ENCODE data around the gene SFXN3.

The SFXN3 gene

GRCh38 chr10:101069441-101069840, 38.4 kb downstream of the SFXN3 start:
- no peak overlapping the region for H3K4me3 ChIP-seq (ENCODE audit: extremely low read depth, insufficient read depth, low read length, poor library complexity, severe bottlenecking)
- no peak overlapping the region for H3K27ac ChIP-seq (ENCODE audit: low read depth, low read length, severe bottlenecking)
- 62 to 88% methylated on average over 4 to 5 of the region's 5 CpGs for WGBS, 2 experiments (ENCODE audit: insufficient coverage in 2 of 2)
- no peaks in the 10 kb centered on the region for H3K36me3 ChIP-seq (ENCODE audit: control insufficient read depth, insufficient read depth, low read length)
- H3K9me3 ChIP-seq (ENCODE audit: control insufficient read depth, low read length), result no peaks in the 10 kb centered on the region
- peaks cover 9% of the 10 kb centered on the region for H3K4me1 ChIP-seq (ENCODE audit: control insufficient read depth, insufficient read depth, low read length, poor library complexity, severe bottlenecking)

GRCh38 chr10:101070098-101070497, 39.1 kb downstream of the SFXN3 start:
- H3K4me1 ChIP-seq (ENCODE audit: control insufficient read depth, insufficient read depth, low read length, poor library complexity, severe bottlenecking), result peaks cover 9% of the 10 kb centered on the region
- no peaks in the 10 kb centered on the region for H3K36me3 ChIP-seq (ENCODE audit: control insufficient read depth, insufficient read depth, low read length)
- H3K9me3 ChIP-seq (ENCODE audit: control insufficient read depth, low read length), result no peaks in the 10 kb centered on the region
- no peak overlapping the region for H3K4me3 ChIP-seq (ENCODE audit: extremely low read depth, insufficient read depth, low read length, poor library complexity, severe bottlenecking)
- no peak overlapping the region for H3K27ac ChIP-seq (ENCODE audit: low read depth, low read length, severe bottlenecking)
- WGBS, 2 experiments (ENCODE audit: insufficient coverage in 2 of 2), result 67 to 93% methylated on average over 1 to 2 of the region's 3 CpGs

DNA sequence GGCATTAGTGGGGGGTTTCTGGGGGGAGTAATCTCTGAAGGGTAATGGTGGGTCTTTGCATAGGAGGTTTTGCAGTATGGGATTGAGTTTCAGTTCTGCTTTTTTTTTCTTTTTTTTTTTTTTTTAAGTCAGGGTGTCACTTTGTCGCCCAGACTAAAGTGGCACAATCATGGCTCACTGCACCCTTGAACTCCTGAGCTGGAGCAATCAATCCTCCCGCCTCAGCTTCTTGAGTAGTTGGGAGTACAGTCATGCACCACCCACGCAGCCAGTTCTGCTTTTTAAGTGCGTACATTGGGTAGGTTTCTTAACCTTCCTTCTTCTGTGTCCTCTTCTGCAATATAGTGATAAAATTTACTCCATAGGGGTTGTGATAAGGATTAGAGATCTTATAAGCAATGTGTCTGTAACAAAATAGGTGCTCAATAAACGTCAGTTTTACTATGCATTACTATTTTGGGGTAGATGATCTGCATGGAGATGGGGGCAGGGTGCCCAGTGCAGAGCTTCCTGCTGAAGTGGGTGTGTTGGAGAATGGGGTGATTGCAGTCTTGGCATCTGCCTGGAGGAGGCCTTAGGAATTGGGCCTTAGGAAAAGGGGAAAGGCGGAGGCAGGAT, 40.3 kb downstream of the SFXN3 start:
- WGBS, 2 experiments (ENCODE audit: insufficient coverage in 2 of 2), result 93 to 94% methylated on average over 2 to 5 of the region's 6 CpGs
- Histone ChIP-seq H3K27ac (ENCODE audit: low read depth, low read length, severe bottlenecking) (no peak overlapping the region), H3K36me3 (ENCODE audit: control insufficient read depth, insufficient read depth, low read length) (no peaks in the 10 kb centered on the region), H3K4me3 (ENCODE audit: extremely low read depth, insufficient read depth, low read length, poor library complexity, severe bottlenecking) (no peak overlapping the region), H3K9me3 (ENCODE audit: control insufficient read depth, low read length) (no peaks in the 10 kb centered on the region), H3K4me1 (ENCODE audit: control insufficient read depth, insufficient read depth, low read length, poor library complexity, severe bottlenecking) (peaks cover under 1% of the 10 kb centered on the region)

- no peaks in the 10 kb centered on the region for H3K36me3 ChIP-seq (ENCODE audit: control insufficient read depth, insufficient read depth, low read length)
- 58 to 64% methylated on average over 7 of the region's 7 CpGs for WGBS, 2 experiments (ENCODE audit: insufficient coverage in 2 of 2)
- no peaks in the 10 kb centered on the region for H3K4me1 ChIP-seq (ENCODE audit: control insufficient read depth, insufficient read depth, low read length, poor library complexity, severe bottlenecking)
- H3K9me3 ChIP-seq (ENCODE audit: control insufficient read depth, low read length), result no peaks in the 10 kb centered on the region
- H3K27ac ChIP-seq (ENCODE audit: low read depth, low read length, severe bottlenecking), result no peak overlapping the region
- H3K4me3 ChIP-seq (ENCODE audit: extremely low read depth, insufficient read depth, low read length, poor library complexity, severe bottlenecking), result no peak overlapping the region
Observed at GRCh38 chr10:101071885-101072433, 40.9 kb downstream of the SFXN3 start.

DNA sequence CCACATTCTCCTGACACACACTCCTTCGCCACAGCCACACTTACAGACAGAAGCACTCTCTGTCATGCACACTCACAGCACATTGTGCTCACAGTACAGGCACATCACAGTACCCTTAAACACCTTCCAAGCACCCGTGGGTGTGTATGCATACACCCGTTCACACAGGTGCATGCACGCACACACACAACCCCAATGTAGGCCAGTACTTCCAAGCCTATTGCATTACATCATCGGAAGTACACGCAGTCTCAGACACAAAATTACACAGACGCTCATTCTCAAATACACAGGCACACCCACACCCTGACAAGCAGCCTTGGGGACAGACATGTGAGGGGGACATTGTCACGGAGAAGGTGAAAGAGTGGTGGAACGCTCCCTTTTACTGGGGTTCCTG, 41.9 kb downstream of the SFXN3 start:
- Histone ChIP-seq H3K27ac (ENCODE audit: low read depth, low read length, severe bottlenecking) (no peak overlapping the region), H3K4me1 (ENCODE audit: control insufficient read depth, insufficient read depth, low read length, poor library complexity, severe bottlenecking) (no peaks in the 10 kb centered on the region), H3K36me3 (ENCODE audit: control insufficient read depth, insufficient read depth, low read length) (no peaks in the 10 kb centered on the region), H3K4me3 (ENCODE audit: extremely low read depth, insufficient read depth, low read length, poor library complexity, severe bottlenecking) (no peak overlapping the region), H3K9me3 (ENCODE audit: control insufficient read depth, low read length) (no peaks in the 10 kb centered on the region)
- 87 to 93% methylated on average over 5 to 6 of the region's 9 CpGs for WGBS, 2 experiments (ENCODE audit: insufficient coverage in 2 of 2)

DNA sequence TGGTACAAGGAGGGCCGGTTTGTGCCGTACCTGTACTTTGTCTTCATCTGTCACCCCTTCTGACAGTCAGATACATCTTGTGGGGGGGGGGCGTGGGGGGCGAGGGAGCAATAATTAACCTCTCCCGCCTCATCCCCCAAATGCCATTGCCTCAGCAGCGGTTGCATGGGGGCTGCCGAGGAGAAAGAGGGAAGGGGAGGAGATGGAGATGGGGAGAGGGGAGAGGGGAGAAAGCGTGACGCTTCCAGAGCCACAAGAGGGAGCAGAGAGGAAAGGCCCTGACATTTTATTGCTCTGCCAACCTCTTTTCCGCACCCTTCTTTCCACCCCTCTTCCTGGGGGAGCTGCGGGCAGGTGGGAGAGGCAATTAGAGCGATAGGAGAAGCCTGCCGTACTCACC, 42.6 kb downstream of the SFXN3 start:
- Histone ChIP-seq H3K36me3 (ENCODE audit: control insufficient read depth, insufficient read depth, low read length) (no peaks in the 10 kb centered on the region), H3K27ac (ENCODE audit: low read depth, low read length, severe bottlenecking) (no peak overlapping the region), H3K4me3 (ENCODE audit: extremely low read depth, insufficient read depth, low read length, poor library complexity, severe bottlenecking) (no peak overlapping the region), H3K4me1 (ENCODE audit: control insufficient read depth, insufficient read depth, low read length, poor library complexity, severe bottlenecking) (no peaks in the 10 kb centered on the region), H3K9me3 (ENCODE audit: control insufficient read depth, low read length) (no peaks in the 10 kb centered on the region)
- WGBS, 2 experiments (ENCODE audit: insufficient coverage in 2 of 2), result no CpG with 5 or more reads among the region's 13 CpGs

GRCh38 chr10:101075775-101076174, 44.7 kb downstream of the SFXN3 start:
- 0% methylated on average over 3 of the region's 4 CpGs for WGBS, 2 experiments (ENCODE audit: insufficient coverage in 2 of 2)
- Histone ChIP-seq H3K4me3 (ENCODE audit: extremely low read depth, insufficient read depth, low read length, poor library complexity, severe bottlenecking) (no peak overlapping the region), H3K27ac (ENCODE audit: low read depth, low read length, severe bottlenecking) (no peak overlapping the region), H3K9me3 (ENCODE audit: control insufficient read depth, low read length) (no peaks in the 10 kb centered on the region), H3K36me3 (ENCODE audit: control insufficient read depth, insufficient read depth, low read length) (no peaks in the 10 kb centered on the region), H3K4me1 (ENCODE audit: control insufficient read depth, insufficient read depth, low read length, poor library complexity, severe bottlenecking) (no peaks in the 10 kb centered on the region)

- Histone ChIP-seq H3K4me3 (ENCODE audit: extremely low read depth, insufficient read depth, low read length, poor library complexity, severe bottlenecking) (no peak overlapping the region), H3K9me3 (ENCODE audit: control insufficient read depth, low read length) (no peaks in the 10 kb centered on the region), H3K27ac (ENCODE audit: low read depth, low read length, severe bottlenecking) (no peak overlapping the region), H3K36me3 (ENCODE audit: control insufficient read depth, insufficient read depth, low read length) (no peaks in the 10 kb centered on the region), H3K4me1 (ENCODE audit: control insufficient read depth, insufficient read depth, low read length, poor library complexity, severe bottlenecking) (no peaks in the 10 kb centered on the region)
- WGBS, 2 experiments (ENCODE audit: insufficient coverage in 2 of 2), result 90 to 100% methylated on average over 2 to 3 of the region's 5 CpGs
Observed at GRCh38 chr10:101076630-101077029, 45.6 kb downstream of the SFXN3 start.

DNA sequence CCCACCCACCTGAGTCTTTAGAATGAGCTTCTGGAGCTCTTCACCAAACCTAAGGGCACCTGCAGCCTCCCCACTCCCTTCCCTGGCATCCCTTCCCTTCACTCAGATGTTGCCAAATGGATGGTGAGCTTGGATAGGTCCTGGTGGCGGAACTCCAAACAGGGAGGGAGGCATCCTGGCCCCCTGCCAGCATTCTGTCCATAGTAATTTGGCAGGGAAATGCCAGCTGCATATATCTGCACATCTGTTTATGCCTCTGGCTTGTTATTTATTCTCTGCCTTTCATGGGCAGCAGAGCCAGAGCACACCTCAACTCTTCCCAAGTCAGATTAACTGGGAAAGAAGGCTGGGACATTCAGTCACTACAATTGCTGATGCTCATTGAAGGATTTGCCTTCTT, 48.8 kb downstream of the SFXN3 start:
- WGBS, 2 experiments (ENCODE audit: insufficient coverage in 2 of 2), result 83 to 88% methylated on average over 1 of the region's 1 CpG

DNA sequence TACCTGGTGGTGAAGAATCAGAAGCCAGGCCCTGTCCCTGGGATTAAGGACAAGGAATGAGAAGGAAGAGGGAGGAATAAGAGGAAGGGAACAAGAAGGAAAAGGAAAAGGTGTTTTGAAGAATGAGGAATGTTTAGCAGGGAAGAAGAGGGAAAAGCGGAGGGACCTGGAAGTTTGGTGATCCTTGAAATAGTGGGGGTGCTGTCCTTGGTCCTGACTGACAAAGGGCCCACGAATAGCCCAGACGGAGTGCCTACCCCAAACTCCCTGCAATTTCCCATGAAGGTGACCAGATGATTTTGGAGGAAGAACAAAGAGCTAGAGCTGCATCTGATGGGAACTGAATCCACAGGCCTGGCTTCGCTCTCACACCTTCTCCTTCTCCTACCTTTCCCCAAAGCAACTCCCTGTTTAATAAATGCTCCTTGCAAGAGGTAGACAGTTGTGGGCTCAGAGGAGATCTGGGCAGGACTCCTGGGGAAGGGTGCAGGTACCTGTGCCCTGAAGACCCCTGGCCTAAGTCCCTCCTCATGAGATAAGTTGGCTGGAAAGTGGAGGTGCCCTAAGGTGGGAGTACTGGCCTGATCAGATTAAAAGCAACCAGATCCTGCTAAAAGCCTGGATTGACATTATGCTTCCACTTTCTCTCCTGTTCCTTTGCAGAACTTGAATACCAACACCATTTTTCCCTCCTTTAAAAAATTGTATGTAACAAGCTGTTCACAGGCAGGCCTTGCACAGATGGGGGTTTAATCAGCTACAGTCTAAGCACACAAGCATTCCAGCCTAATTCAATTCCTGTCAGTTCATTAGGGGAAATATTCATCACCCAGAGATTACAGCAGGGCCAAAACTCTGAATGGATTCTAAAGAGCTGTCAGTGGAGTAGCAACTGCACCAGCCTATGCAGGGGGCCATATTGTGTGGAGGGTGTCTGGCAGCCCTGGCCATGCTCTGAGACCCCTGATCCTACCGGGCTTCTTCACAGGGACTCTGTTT, 50.2 kb downstream of the SFXN3 start:
- 53 to 71% methylated on average over 2 to 3 of the region's 5 CpGs for WGBS, 2 experiments (ENCODE audit: insufficient coverage in 2 of 2)
- Histone ChIP-seq H3K27ac (ENCODE audit: low read depth, low read length, severe bottlenecking) (no peak overlapping the region), H3K36me3 (ENCODE audit: control insufficient read depth, insufficient read depth, low read length) (no peaks in the 10 kb centered on the region), H3K4me1 (ENCODE audit: control insufficient read depth, insufficient read depth, low read length, poor library complexity, severe bottlenecking) (no peaks in the 10 kb centered on the region), H3K4me3 (ENCODE audit: extremely low read depth, insufficient read depth, low read length, poor library complexity, severe bottlenecking) (no peak overlapping the region), H3K9me3 (ENCODE audit: control insufficient read depth, low read length) (no peaks in the 10 kb centered on the region)

More for the DNA sequence above, 48.8 kb downstream of the SFXN3 start:
- Histone ChIP-seq H3K27ac (ENCODE audit: low read depth, low read length, severe bottlenecking) (no peak overlapping the region), H3K4me3 (ENCODE audit: extremely low read depth, insufficient read depth, low read length, poor library complexity, severe bottlenecking) (no peak overlapping the region), H3K4me1 (ENCODE audit: control insufficient read depth, insufficient read depth, low read length, poor library complexity, severe bottlenecking) (no peaks in the 10 kb centered on the region), H3K9me3 (ENCODE audit: control insufficient read depth, low read length) (no peaks in the 10 kb centered on the region), H3K36me3 (ENCODE audit: control insufficient read depth, insufficient read depth, low read length) (no peaks in the 10 kb centered on the region)

Data from mesodermal cell (in vitro differentiated cells).